ENCODE data around the gene ACSM6.
"Not testable (repeated sequence)": the region's sequence is repeated elsewhere in the genome, so short reads cannot be mapped to it uniquely, and the experiment has no call there.

ACSM6 gene

GRCh38 chr10:95193944-95194343 is at the start of gene ACSM6:
ACSM6 (plus strand) TSS chr10:95194238; CDS start chr10:95194486, 248 bp downstream.
- DNase-seq (ENCODE audit: low read depth): no peak

GRCh38 chr10:95168694-95169093 is 25.3 kb upstream of the ACSM6 start:
- no peak for DNase-seq (ENCODE audit: low read depth)

GRCh38 chr10:95169522-95169921 is 24.5 kb upstream of the ACSM6 start:
- no peak for DNase-seq (ENCODE audit: low read depth)

GRCh38 chr10:95170790-95171189 is 23.2 kb upstream of the ACSM6 start:
- no peak for DNase-seq (ENCODE audit: low read depth)

GRCh38 chr10:95171336-95171735 is 22.7 kb upstream of the ACSM6 start:
- no peak for DNase-seq (ENCODE audit: low read depth)

GRCh38 chr10:95172851-95173250 is 21.2 kb upstream of the ACSM6 start:
- DNase-seq (ENCODE audit: low read depth): no peak

- no peak for DNase-seq (ENCODE audit: low read depth)
These were observed 17.9 kb upstream of the ACSM6 start for GRCh38 chr10:95176101-95176500.

GRCh38 chr10:95177429-95177828 is 16.6 kb upstream of the ACSM6 start:
- no peak for DNase-seq (ENCODE audit: low read depth)

- no peak for DNase-seq (ENCODE audit: low read depth)
These were observed 15.8 kb upstream of the ACSM6 start for GRCh38 chr10:95178266-95178665.

- DNase-seq (ENCODE audit: low read depth): no peak
These were observed 15.2 kb upstream of the ACSM6 start for GRCh38 chr10:95178797-95179196.

- peak; percentile 5 for DNase-seq (ENCODE audit: low read depth)
These were observed 12.3 kb upstream of the ACSM6 start for GRCh38 chr10:95181726-95182125.

GRCh38 chr10:95183271-95184230 is 10.5 kb upstream of the ACSM6 start:
- DNase-seq (ENCODE audit: low read depth): peak; percentile 63

GRCh38 chr10:95187617-95188016 is 6.4 kb upstream of the ACSM6 start:
- no peak for DNase-seq (ENCODE audit: low read depth)

GRCh38 chr10:95188593-95188992 is 5.4 kb upstream of the ACSM6 start:
- no peak for DNase-seq (ENCODE audit: low read depth)

- DNase-seq (ENCODE audit: low read depth): no peak
These were observed 2.0 kb downstream of the ACSM6 start for GRCh38 chr10:95196046-95196445.

- no peak for DNase-seq (ENCODE audit: low read depth)
These were observed 7.7 kb downstream of the ACSM6 start for GRCh38 chr10:95201736-95202135.

GRCh38 chr10:95202865-95203264 is 8.8 kb downstream of the ACSM6 start:
- not testable (repeated sequence) for DNase-seq (ENCODE audit: low read depth)

GRCh38 chr10:95208702-95209391 is 14.8 kb downstream of the ACSM6 start:
- no peak for DNase-seq (ENCODE audit: low read depth)

- no peak for DNase-seq (ENCODE audit: low read depth)
These were observed 15.6 kb downstream of the ACSM6 start for GRCh38 chr10:95209509-95210127.

- no peak for DNase-seq (ENCODE audit: low read depth)
These were observed 17.7 kb downstream of the ACSM6 start for GRCh38 chr10:95211606-95212279.

GRCh38 chr10:95214369-95214768 is 20.3 kb downstream of the ACSM6 start:
- DNase-seq (ENCODE audit: low read depth): no peak

- no peak for DNase-seq (ENCODE audit: low read depth)
These were observed 20.8 kb downstream of the ACSM6 start for GRCh38 chr10:95214793-95215192.
